PC-9 (cell line): Measurements from ENCODE around the gene OR2A25.

ENCODE experiments used
- CTCF ChIP-seq: fragments of 200-600 bp; sonication (generic); conservative IDR thresholded peaks from 2 replicates; pipeline ENCODE4 v1.6.1; 2017; ENCODE audit warnings: mixed run types, antibody characterized with exemption, mild to moderate bottlenecking, moderate library complexity
- EZH2 ChIP-seq: fragments of 200-600 bp; sonication (generic); IDR thresholded peaks from 2 replicates; pipeline ENCODE4 v1.8.0; 2017; ENCODE audit warnings: antibody characterized with exemption, low read depth

DNA sequence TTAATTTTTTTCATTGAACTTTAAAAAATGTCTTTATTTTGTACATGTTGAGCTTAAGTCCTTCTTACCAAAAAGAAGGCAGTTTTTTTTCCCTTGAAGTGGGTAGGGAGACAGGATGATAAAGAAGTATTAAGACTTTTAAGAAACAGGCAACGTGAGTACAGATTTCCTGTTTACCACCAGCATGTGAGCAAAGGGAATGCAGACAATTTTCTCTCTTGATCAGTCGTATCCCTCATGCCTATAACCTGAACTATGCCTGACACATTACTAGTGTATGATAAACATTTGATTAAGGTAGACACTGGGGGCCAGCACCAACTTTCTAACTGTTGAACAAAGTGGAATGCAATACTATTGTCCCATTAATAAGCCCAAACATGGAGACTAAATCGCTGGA, 31.0 kb downstream of the OR2A25 start:
- TF ChIP-seq CTCF (no peak), EZH2 (no peak)
